GM18951 (cell line): ENCODE results near the gene THSD4.

ENCODE experiments used
- POLR2A ChIP-seq: IDR thresholded peaks from 4 replicates; pipeline ENCODE4 v1.6.1; 2011; ENCODE audit warnings: mild to moderate bottlenecking; ENCODE audit not compliant: insufficient read length, insufficient read depth; ENCODE audit errors: extremely low read depth
- in situ Hi-C: fragments of 300-500 bp; cut with MboI; formaldehyde crosslinking; loops from one replicate; pipeline ENCODE4 v1.12.0; 2022; ENCODE audit warnings: low sequenced_read_pairs, mixed read lengths, inconsistent platforms; ENCODE audit not compliant: unreplicated experiment

The THSD4 gene

GRCh38 chr15:71754660-71755059 is 639.4 kb downstream of the THSD4 start:
- in situ Hi-C loops: no loop called here
- no peak for TF ChIP-seq POLR2A

- TF ChIP-seq POLR2A: no peak
- in situ Hi-C loops: no loop called here
Measured at GRCh38 chr15:71755092-71755970, 640.1 kb downstream of the THSD4 start.

- in situ Hi-C loops: no loop called here
- no peak for TF ChIP-seq POLR2A
Measured at GRCh38 chr15:71756599-71757352, 641.5 kb downstream of the THSD4 start.

- in situ Hi-C loops: no loop called here
- no peak for TF ChIP-seq POLR2A
Measured at GRCh38 chr15:71757741-71758530, 642.7 kb downstream of the THSD4 start.

GRCh38 chr15:71758711-71759110 is 643.4 kb downstream of the THSD4 start:
- no peak for TF ChIP-seq POLR2A
- in situ Hi-C loops: no loop called here

DNA sequence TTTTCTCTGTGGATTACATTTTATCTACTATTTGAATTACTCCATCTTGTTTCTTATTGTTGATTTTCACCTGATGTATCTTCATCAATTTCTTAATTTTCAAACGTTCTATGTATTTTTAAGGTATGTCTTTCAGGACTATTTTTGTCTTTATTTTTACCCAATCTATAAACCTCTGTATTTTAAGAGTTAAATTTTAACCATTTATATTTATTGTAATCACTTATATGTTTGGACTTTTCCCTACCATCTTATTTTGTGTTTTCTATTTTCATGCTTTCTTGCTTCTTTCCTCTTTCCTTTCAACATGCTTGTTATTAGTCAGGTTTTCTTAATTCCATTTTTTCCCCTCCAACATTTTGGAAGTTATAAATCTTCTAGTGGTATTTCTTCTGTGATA is 645.6 kb downstream of the THSD4 start:
- in situ Hi-C loops: no loop called here
- TF ChIP-seq POLR2A: no peak

DNA sequence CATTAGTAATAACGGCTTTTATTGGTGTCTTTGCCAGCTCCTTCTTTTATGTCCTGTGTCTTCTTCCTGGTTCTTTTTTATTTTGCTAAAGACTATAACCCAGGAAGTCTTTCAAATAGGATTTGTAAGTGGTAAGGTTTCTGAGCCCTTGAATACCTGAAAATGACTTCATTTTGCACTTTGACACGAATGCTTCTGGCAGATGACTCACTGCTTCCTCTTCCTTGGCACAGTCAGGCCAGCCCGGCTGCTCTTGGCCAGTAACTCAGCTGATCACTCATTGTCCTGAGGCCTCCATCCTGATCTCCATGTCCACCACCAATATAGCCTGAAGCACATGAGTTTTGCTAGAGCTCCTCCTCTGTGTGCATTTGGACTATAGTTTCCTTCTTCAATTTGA is 646.4 kb downstream of the THSD4 start:
- TF ChIP-seq POLR2A: no peak
- in situ Hi-C loops: no loop called here

GRCh38 chr15:71768184-71768583 is 652.9 kb downstream of the THSD4 start:
- in situ Hi-C loops: no loop called here
- TF ChIP-seq POLR2A: no peak

- in situ Hi-C loops: no loop called here
- no peak for TF ChIP-seq POLR2A
Measured at GRCh38 chr15:71773206-71773859, 658.1 kb downstream of the THSD4 start.

GRCh38 chr15:71775856-71776255 is 660.6 kb downstream of the THSD4 start:
- TF ChIP-seq POLR2A: no peak
- in situ Hi-C loops: no loop called here

DNA sequence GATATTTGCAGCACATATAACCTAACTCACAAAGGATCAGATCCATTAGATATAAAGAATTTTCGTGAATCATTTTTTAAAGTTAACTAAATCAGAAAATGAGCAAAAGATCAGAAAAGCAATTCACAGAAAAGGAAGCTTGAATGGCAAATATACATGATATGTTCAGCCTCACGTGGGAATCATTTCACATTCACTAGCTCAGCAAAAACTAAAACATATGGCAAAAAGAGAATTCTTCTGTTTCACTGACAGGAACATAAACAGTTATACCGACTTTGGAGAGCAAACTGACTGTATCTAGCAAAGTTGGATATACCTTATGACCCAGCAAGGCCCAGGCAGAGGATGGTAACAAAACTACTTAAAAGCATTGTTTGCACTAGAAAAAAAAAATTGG is 661.0 kb downstream of the THSD4 start:
- in situ Hi-C loops: no loop called here
- no peak for TF ChIP-seq POLR2A

DNA sequence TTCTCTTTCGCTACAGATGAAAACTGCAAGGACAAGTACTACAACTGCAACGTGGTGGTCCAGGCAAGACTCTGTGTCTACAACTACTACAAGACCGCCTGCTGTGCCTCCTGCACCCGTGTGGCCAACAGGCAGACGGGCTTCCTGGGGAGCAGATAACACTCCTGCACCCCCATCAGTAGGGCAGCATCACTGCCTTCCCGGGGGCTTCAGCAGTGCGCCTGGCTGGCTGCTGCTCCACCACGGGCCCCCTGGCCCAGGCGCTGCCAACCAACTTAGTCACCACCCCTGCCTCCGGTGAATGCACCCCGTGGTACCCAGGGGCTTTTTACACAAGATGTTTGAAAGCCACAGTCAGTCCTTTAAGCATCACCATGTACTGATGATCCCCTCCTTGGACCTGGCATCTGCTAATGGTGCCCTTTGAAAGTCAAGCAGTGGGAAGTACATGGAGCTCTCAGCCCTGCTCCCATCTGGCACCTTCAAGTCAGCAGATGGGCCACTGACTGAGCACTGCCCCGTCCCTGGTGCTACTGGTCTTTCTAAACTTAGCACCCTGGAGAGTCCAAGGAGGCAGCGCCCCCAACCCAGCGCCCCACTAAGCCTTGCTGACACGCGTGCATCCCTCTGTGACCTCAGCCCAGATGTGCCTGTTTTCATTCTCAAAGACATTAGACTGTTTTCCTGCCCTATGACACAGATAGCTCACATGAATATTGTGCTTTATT is 662.1 kb downstream of the THSD4 start:
- in situ Hi-C loops: no loop called here
- no peak for TF ChIP-seq POLR2A
